ENCODE data around the gene NRK.
"Not testable (repeated sequence)": the region's sequence is repeated elsewhere in the genome, so short reads cannot be mapped to it uniquely, and the experiment has no call there.

The NRK gene

GRCh38 chrX:105822138-105823091 lies at the start of gene NRK:
Gene NRK (plus strand): TSS chrX:105822539. CDS start chrX:105822846, 307 bp downstream.
- DNase-seq = peak; percentile 56

- no peak for DNase-seq
Measured at GRCh38 chrX:105773801-105774200, 48.5 kb upstream of the NRK start.

GRCh38 chrX:105775679-105776078 lies 46.7 kb upstream of the NRK start:
- no peak for DNase-seq

- DNase-seq = no peak
Measured at GRCh38 chrX:105781804-105782203, 40.5 kb upstream of the NRK start.

GRCh38 chrX:105796877-105797276 lies 25.5 kb upstream of the NRK start:
- not testable (repeated sequence) for DNase-seq

GRCh38 chrX:105803891-105804290 lies 18.4 kb upstream of the NRK start:
- DNase-seq = no peak

GRCh38 chrX:105805655-105806054 lies 16.7 kb upstream of the NRK start:
- not testable (repeated sequence) for DNase-seq

- DNase-seq = no peak
Measured at GRCh38 chrX:105816517-105816916, 5.8 kb upstream of the NRK start.

- DNase-seq = no peak
Measured at GRCh38 chrX:105820247-105820646, 2.1 kb upstream of the NRK start.

GRCh38 chrX:105821471-105822121 lies 743 bp upstream of the NRK start:
- DNase-seq = peak; percentile 55

GRCh38 chrX:105823092-105823455 lies 735 bp downstream of the NRK start:
- no peak for DNase-seq

GRCh38 chrX:105829011-105829410 lies 6.7 kb downstream of the NRK start:
- no peak for DNase-seq

GRCh38 chrX:105837232-105837631 lies 14.9 kb downstream of the NRK start:
- peak; percentile 79 for DNase-seq

GRCh38 chrX:105845631-105846030 lies 23.3 kb downstream of the NRK start:
- no peak for DNase-seq

GRCh38 chrX:105850100-105850499 lies 27.8 kb downstream of the NRK start:
- not testable (repeated sequence) for DNase-seq

GRCh38 chrX:105865709-105866108 lies 43.4 kb downstream of the NRK start:
- DNase-seq = no peak

GRCh38 chrX:105869701-105870100 lies 47.4 kb downstream of the NRK start:
- DNase-seq = no peak

- no peak for DNase-seq
Measured at GRCh38 chrX:105870445-105870844, 48.1 kb downstream of the NRK start.

GRCh38 chrX:105872941-105873340 lies 50.6 kb downstream of the NRK start:
- DNase-seq = no peak

- no peak for DNase-seq
Measured at GRCh38 chrX:105874790-105875189, 52.5 kb downstream of the NRK start.

- no peak for DNase-seq
Measured at GRCh38 chrX:105876658-105877057, 54.3 kb downstream of the NRK start.

- no peak for DNase-seq
Measured at GRCh38 chrX:105880491-105880890, 58.2 kb downstream of the NRK start.

- DNase-seq = peak; percentile 24
Measured at GRCh38 chrX:105882581-105883275, 60.4 kb downstream of the NRK start.

GRCh38 chrX:105894721-105895120 lies 72.4 kb downstream of the NRK start:
- DNase-seq = no peak
